ENCODE measurements around the gene SCN2B. TPM values are rescaled to one million over a fixed set of nuclear protein-coding genes. Genes with fewer than 3 reads are reported as not detected.
"Not testable (repeated sequence)": the region's sequence is repeated elsewhere in the genome, so short reads cannot be mapped to it uniquely, and the experiment has no call there.

Gene SCN2B
- total RNA-seq, 3 donors from 2014 or later = not detected

DNA sequence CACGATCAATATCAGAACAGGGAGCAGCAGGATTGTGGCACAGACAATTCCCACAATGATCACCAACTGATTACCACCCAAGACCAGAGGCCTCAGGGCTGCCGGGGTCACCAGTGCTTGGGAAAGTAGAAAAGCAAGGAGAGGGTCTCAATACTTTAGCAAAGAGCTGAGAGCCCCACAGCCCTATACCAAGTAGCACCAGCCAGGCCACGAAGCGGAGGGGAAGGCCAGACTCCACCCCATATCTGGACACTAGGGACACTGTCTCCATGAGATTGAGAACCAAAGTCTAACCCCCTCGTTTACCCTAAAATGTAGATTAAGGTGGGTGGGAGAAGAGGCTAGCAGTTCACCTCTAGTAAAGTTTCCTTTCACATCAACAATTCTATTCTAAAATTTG, 24.1 kb upstream of the SCN2B start:
- H3K27me3 Mint-ChIP-seq (ENCODE audit: low read depth) = no peaks in the 10 kb centered on the region
- H3K36me3 Mint-ChIP-seq (ENCODE audit: insufficient read depth) = peaks cover 19% of the 10 kb centered on the region
- H3K9me3 Mint-ChIP-seq = no peaks in the 10 kb centered on the region
- ATAC-seq = peak; percentile 7 to 10
- peak overlapping the region; percentile 29 for H3K4me3 Mint-ChIP-seq
- H3K4me1 Mint-ChIP-seq (ENCODE audit: low read depth) = peaks cover 14% of the 10 kb centered on the region
- DNase-seq = no peak

DNA sequence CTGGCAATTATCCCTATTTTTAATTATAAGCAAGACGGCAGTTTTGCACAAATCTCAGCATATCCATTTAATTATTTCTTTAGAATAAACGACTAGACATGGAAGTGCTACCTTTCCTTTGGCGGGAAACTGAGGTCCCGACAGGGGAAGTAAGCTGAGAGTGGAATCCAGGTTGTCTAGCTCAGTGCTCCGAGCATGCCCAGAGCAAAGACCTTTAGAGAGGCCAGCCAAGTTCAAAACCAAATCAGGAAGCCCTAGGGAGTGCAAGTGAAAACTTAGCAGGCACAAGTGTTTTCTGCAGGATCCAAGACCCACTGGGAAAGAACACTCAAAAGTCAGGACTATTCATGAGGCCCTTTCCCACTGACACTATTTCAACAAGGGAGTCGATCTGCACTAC, 22.7 kb upstream of the SCN2B start:
- Mint-ChIP-seq H3K4me1 (ENCODE audit: low read depth) (peaks cover 14% of the 10 kb centered on the region), H3K36me3 (ENCODE audit: insufficient read depth) (peaks cover 23% of the 10 kb centered on the region), H3K9me3 (no peaks in the 10 kb centered on the region), H3K4me3 (no peak overlapping the region), H3K27me3 (ENCODE audit: low read depth) (no peaks in the 10 kb centered on the region)
- ATAC-seq (no peak), DNase-seq (no peak)

DNA sequence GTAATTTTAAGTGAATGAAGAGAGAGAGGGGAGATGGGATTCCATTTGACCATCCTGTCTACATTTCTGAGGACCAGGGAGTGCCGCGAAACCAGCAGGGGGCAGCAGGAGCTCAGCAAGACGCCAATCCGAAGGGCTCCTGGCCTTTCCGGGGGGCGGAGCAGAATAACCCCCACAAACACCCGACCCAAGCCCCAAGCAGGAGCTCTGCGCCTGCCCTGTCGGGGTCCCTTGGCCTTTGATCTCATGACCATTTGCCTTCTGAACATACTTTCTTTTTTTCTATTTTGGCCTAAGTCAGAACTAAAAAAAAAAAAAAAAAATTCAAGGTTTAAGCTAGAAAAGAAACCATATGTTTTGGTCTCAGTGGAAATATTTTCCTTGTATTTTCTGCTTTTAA, 21.9 kb upstream of the SCN2B start:
- H3K36me3 Mint-ChIP-seq (ENCODE audit: insufficient read depth) = peaks cover 29% of the 10 kb centered on the region
- no peak overlapping the region for H3K4me3 Mint-ChIP-seq
- H3K27me3 Mint-ChIP-seq (ENCODE audit: low read depth) = no peaks in the 10 kb centered on the region
- H3K4me1 Mint-ChIP-seq (ENCODE audit: low read depth) = peaks cover 14% of the 10 kb centered on the region
- peak; percentile 26 to 52 for ATAC-seq
- peak; percentile 82 for DNase-seq
- no peaks in the 10 kb centered on the region for H3K9me3 Mint-ChIP-seq

DNA sequence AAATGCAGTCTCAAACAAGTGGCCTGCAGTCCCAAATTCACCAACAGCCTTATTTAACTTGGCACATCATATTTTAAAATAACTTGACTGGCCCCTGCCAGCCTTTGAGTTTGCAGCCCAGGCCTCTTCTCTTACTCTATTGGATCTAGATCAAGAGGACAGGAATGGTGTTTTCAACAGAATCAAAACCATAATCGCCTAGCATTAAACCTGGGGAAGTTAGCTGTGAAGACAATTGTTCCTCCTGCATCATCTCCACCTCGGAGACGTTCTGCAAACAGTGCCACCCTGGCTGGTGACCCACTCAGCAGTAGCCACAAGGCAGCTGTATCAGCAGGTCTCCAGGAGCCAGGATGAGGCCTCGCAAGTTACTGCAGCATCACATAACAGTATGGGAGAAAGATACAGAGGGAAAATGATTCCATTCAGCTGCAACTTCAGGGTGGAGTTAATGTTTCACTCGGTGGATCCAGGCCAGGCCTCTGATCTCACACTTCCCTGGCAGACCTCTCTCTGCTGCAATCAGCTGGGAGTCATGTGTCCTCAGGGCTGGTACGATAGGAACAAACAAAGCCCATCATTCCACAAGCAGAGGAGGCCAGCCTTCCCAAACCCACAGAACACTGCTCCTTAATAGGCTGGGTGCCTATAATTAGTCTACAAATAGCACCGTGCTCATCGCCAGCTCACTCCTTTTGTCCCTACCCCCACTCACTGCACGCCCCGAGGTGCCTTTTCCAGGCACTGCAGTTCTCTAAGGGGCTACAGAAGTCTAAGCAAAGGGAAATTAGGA, 18.6 kb upstream of the SCN2B start:
- Mint-ChIP-seq H3K4me3 (no peak overlapping the region), H3K27me3 (ENCODE audit: low read depth) (no peaks in the 10 kb centered on the region), H3K4me1 (ENCODE audit: low read depth) (peaks cover 14% of the 10 kb centered on the region), H3K36me3 (ENCODE audit: insufficient read depth) (peaks cover 46% of the 10 kb centered on the region), H3K9me3 (no peaks in the 10 kb centered on the region)
- ATAC-seq (no peak), DNase-seq (no peak)

DNA sequence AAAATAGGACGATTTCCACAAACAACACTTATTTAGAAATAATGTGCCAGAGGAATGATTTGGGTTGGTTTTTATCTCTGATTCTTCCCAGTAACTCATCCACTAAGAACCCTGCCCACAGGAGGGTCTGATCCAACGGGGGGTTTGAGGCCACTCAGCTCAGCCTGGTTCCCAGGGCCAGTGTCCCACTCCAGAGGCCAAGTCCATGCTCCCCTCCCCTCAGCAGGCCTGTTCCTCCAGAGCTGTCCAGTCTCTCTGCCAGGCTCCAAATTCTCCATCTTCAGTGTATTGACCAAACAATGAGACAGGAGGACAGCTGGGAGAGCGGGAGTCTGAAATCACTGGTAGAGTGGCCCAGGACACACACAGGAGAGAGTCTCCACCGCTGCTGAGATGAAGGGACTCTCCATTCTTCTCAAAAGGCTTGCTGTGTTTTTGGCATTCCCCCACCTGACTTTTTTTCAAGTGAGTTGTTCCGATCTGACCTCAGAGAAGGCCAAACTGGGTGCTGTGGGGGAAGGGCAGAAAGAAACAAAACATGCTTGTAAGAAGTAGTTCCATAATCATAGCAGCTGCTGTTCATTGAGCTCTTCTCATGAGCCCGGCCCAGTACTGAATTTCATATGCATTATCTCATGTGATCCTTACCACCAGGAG, 17.6 kb upstream of the SCN2B start:
- DNase-seq (no peak), ATAC-seq (no peak)
- Mint-ChIP-seq H3K9me3 (no peaks in the 10 kb centered on the region), H3K36me3 (ENCODE audit: insufficient read depth) (peaks cover 45% of the 10 kb centered on the region), H3K4me1 (ENCODE audit: low read depth) (peaks cover 11% of the 10 kb centered on the region), H3K4me3 (no peak overlapping the region), H3K27me3 (ENCODE audit: low read depth) (peaks cover 4% of the 10 kb centered on the region)

DNA sequence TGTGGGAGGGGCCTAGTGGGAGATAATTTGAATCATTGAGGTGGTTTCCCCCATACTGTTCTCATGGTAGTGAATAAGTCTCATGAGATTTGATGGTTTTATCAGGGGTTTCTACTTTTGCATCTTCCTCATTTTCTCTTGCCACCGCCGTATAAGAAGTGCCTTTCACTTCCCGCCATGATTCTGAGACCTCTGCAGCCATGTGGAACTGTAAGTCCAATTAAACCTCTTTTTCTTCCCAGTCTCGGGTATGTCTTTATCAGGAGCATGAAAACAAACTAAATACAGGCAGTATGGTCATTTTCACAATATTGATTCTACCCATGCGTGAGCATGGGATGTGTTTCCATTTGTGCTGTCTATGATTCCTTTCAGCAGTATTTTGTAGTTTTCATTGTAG, 16.4 kb upstream of the SCN2B start:
- not testable (repeated sequence) for H3K27me3 Mint-ChIP-seq (ENCODE audit: low read depth); H3K9me3 Mint-ChIP-seq; H3K4me3 Mint-ChIP-seq; DNase-seq; H3K4me1 Mint-ChIP-seq (ENCODE audit: low read depth); ATAC-seq
- H3K36me3 Mint-ChIP-seq (ENCODE audit: insufficient read depth) = peaks cover 42% of the 10 kb centered on the region

DNA sequence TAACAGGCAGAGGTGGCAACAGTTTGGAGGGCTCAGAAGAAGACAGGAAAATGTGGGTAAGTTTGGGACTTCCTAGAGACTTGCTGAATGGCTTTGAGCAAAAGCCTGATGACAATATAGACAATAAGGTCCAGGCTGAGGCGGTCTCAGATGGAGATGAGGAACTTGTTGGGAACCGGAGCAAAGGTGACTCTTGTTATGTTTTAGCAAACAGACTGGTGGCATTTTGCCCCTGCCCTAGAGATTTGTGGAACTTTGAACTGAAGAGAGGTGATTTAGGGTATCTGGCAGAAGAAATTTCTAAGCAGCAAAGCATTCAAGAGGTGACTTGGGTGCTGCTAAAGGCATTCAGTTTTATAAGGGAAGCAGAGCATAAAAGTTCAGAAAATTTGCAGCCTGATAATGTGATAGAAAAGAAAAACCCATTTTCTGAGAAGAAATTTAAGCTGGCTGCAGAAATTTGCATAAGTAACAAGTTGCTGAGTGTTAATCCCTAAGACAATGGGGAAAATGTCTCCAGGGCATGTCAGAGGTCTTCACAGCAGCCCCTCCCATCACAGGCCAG, 14.6 kb upstream of the SCN2B start:
- Mint-ChIP-seq H3K36me3 (ENCODE audit: insufficient read depth) (peaks cover 33% of the 10 kb centered on the region), H3K27me3 (ENCODE audit: low read depth) (peaks cover 13% of the 10 kb centered on the region)
- ATAC-seq; DNase-seq; H3K4me1 Mint-ChIP-seq (ENCODE audit: low read depth); H3K4me3 Mint-ChIP-seq; H3K9me3 Mint-ChIP-seq: not testable (repeated sequence)

DNA sequence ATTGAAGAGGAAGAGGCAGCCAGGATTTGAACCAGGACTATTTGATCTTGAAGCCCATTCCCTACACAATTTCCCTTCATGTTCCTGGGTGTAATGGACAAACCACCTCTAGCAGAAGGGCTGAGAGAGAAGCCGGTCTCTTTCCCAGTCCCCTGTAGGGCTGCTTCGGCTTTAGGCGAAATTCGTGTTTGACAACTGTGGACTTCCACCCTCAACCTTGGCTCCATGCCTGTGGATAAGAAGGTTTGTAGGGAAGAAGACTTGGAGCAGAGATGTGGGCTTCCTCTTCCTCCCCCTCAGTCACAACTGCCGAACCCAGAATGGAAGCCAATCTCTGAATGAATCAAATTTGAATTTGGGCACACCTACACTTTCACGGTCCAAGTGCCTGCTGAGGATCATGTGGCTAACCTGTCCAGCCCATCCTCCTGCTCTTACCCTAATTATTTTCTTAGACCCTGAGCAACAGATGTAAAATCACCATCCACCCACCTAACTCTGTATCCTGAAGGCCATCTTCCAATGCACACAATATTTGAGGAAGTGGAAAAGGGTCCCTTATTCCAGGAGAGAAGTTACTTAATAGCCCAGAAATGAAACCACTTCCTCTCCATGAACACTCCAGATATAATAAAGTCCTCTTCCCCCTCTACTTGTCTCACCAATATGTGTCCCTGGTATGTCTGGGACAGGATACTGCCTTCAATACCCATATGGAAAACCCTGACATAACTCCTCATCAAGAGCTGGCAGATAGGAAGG, 10.1 kb upstream of the SCN2B start:
- DNase-seq (no peak), ATAC-seq (no peak)
- H3K36me3 Mint-ChIP-seq (ENCODE audit: insufficient read depth) = peaks cover 2% of the 10 kb centered on the region
- H3K9me3 Mint-ChIP-seq = no peaks in the 10 kb centered on the region
- H3K4me3 Mint-ChIP-seq = no peak overlapping the region
- H3K27me3 Mint-ChIP-seq (ENCODE audit: low read depth) = peaks cover 20% of the 10 kb centered on the region
- no peaks in the 10 kb centered on the region for H3K4me1 Mint-ChIP-seq (ENCODE audit: low read depth)

DNA sequence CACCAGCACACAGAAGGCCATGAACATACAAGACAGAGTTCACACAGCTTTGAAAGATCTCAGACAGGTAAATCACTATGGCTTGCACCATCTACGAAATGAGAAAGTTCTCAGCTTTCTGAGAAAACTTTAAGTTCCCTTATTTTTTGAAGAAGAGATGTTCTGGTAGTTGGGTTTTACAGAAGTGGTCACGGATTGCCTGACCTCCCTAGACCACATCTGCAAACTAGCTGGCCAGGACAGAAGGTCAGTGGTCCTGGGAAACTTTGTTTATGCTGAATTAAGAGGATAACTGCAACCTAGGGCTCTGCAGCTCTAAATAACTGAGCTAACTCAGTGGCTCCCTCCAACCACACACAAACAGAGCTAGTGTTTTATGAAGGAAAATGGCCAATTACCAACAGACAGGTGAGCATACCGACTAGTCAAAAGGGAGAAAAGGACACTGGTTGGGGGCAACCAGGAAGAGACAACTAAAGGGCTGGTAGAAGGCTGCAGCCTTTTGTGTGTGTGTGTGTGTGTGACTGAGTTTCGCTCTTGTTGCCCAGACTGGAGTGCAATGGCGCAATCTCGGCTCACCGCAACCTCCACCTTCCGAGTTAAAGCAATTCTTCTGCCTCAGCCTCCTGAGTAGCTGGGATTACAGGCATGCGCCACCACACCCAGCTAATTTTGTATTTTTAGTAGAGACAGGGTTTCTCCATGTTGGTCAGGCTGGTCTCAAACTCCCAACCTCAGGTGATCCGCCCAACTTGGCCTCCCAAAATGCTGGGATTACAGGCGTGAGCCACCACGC, 8.5 kb upstream of the SCN2B start:
- ATAC-seq = no peak
- DNase-seq = no peak
- Mint-ChIP-seq H3K4me3 (no peak overlapping the region), H3K9me3 (no peaks in the 10 kb centered on the region), H3K27me3 (ENCODE audit: low read depth) (peaks cover 20% of the 10 kb centered on the region), H3K36me3 (ENCODE audit: insufficient read depth) (no peaks in the 10 kb centered on the region), H3K4me1 (ENCODE audit: low read depth) (no peaks in the 10 kb centered on the region)

DNA sequence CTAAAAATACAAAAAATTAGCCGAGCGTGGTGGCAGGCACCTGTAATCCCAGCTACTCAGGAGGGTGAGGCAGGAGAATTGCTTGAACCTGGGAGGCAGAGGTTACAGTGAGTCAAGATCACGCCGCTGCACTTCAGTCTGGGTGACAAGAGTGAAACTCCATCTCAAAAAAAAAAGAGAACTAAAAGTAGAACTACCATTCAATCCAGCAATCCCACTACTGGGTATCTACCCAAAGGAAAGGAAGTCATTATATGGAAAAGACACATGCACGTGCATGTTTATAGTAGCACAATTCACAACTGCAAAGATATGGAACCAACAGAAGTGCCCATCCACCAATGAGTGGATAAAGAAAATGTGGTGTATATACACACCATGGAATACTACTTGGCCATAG, 7.3 kb upstream of the SCN2B start:
- H3K4me1 Mint-ChIP-seq (ENCODE audit: low read depth); DNase-seq; H3K4me3 Mint-ChIP-seq; H3K36me3 Mint-ChIP-seq (ENCODE audit: insufficient read depth); H3K9me3 Mint-ChIP-seq; ATAC-seq: not testable (repeated sequence)
- peaks cover 20% of the 10 kb centered on the region for H3K27me3 Mint-ChIP-seq (ENCODE audit: low read depth)

DNA sequence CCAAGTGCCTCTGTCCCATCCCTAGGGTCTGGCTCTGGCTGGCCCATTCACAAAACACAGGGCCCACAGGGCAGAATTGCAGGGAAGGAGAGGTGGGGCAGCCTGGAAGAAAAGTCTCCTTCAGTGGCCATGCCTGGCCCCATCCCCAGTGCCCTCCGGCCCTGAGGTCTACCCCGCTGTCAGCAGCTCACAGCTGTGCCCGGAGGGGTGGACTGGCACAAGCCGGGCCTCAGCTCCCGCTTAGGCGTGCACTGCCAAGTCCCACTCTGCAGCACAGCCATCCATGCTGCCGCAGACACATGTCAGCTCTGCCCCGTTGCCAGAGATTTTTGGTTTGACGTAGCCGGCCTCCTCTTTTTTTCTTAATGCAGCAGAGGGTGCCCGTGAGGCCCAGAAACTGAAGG, 3.9 kb upstream of the SCN2B start:
- Mint-ChIP-seq H3K4me3 (no peak overlapping the region), H3K36me3 (ENCODE audit: insufficient read depth) (no peaks in the 10 kb centered on the region), H3K27me3 (ENCODE audit: low read depth) (peaks cover 17% of the 10 kb centered on the region), H3K4me1 (ENCODE audit: low read depth) (no peaks in the 10 kb centered on the region), H3K9me3 (no peaks in the 10 kb centered on the region)
- peak in 1 of 2 donors; percentile 46 for ATAC-seq
- no peak for DNase-seq

DNA sequence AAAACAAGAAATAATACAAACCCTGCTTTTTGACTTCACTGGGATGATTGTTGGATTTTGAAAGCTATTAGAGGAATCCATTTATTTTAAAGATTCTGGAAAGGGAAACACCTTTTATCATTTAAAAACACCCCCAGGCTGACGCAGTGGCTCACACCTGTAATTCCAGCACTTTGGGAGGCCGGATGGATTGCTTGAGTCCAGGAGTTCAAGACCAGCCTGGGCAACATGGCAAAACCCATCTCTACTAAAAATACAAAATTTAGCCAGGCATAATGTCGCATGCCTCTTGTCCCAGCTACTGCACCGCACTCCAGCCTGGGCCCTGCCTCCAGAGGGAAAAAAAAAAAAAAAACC, 317 bp upstream of the SCN2B start:
- Mint-ChIP-seq H3K4me3 (no peak overlapping the region), H3K27me3 (ENCODE audit: low read depth) (peaks cover 9% of the 10 kb centered on the region), H3K36me3 (ENCODE audit: insufficient read depth) (no peaks in the 10 kb centered on the region), H3K9me3 (no peaks in the 10 kb centered on the region), H3K4me1 (ENCODE audit: low read depth) (no peaks in the 10 kb centered on the region)
- ATAC-seq (no peak), DNase-seq (no peak)

DNA sequence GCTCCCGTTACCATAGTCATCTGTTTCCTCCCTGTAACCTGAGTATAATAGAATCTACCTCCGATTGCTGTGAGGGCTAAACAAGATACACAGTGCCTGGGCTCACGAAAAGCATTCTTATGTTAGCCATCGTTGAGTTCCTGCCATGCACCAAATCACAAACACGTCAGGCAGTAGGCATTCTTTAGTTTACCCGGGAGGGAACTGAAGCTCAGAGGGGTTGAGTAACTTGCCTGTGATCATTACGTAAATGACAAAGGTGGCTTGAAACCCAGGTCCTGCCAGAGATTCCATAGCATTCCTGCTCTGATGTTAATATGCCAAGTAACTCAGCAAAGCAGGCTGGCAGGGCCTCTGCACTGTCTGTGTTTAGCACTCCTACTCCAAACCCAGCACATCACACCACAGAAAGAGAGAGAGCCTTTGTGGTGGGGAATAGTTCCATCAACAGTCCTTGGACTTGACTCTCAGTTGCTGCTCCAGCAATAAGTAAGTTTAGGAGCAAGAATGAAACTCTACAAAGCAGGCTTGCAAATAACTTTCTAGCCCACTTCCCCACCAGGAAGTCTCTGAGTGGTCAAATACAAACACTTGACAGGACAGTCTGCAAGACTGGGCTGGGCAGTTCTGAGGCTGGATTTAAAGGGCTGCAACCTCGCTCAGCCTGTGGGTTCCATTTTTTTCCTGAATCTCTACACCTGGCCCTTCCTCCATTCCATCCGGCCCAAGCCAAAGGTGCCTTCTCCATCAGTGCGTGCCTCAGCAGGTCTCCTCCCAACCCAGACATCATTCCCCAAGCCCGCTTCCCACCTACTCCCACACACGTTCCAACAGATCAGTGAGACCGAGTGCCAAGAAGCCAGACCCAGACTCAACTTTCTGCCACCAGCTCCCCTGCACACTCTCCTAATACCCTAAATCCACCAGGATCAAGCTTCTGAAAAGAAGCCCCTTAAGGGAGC, 1.1 kb downstream of the SCN2B start:
- no peak overlapping the region for H3K4me3 Mint-ChIP-seq
- ATAC-seq (no peak), DNase-seq (no peak)
- no peaks in the 10 kb centered on the region for H3K9me3 Mint-ChIP-seq
- no peaks in the 10 kb centered on the region for H3K36me3 Mint-ChIP-seq (ENCODE audit: insufficient read depth)
- no peaks in the 10 kb centered on the region for H3K4me1 Mint-ChIP-seq (ENCODE audit: low read depth)
- peaks cover 10% of the 10 kb centered on the region for H3K27me3 Mint-ChIP-seq (ENCODE audit: low read depth)
